Kidney tubule cell (primary cell): ENCODE measurements around the gene MPPE1.
"Not testable (repeated sequence)": the region's sequence is repeated elsewhere in the genome, so short reads cannot be mapped to it uniquely, and the experiment has no call there.

Experiments
- DNase-seq: peaks from one replicate; pipeline ENCODE4 v3.0.0-alpha.2; 2018; ENCODE audit warnings: low spot score

The MPPE1 gene

GRCh38 chr18:11857177-11857887 is 50.8 kb downstream of the MPPE1 start:
- peak; percentile 100 for DNase-seq

GRCh38 chr18:11854554-11854953 is 53.6 kb downstream of the MPPE1 start:
- not testable (repeated sequence) for DNase-seq

- DNase-seq, result peak; percentile 60
Measured at GRCh38 chr18:11851806-11852337, 56.2 kb downstream of the MPPE1 start.

GRCh38 chr18:11851146-11851805 is 56.8 kb downstream of the MPPE1 start, which contains the start of gene CHMP1B:
Gene CHMP1B (plus strand): TSS chr18:11851413. CDS start chr18:11851512, 99 bp downstream.
- peak; percentile 97 for DNase-seq

- DNase-seq, result peak; percentile 64
Measured at GRCh38 chr18:11850821-11851145, 57.3 kb downstream of the MPPE1 start.

- DNase-seq, result peak; percentile 87
Measured at GRCh38 chr18:11849841-11850634, 58.1 kb downstream of the MPPE1 start.

- no peak for DNase-seq
Measured at GRCh38 chr18:11849279-11849678, 58.8 kb downstream of the MPPE1 start.

- no peak for DNase-seq
Measured at GRCh38 chr18:11847811-11848210, 60.3 kb downstream of the MPPE1 start.

GRCh38 chr18:11845654-11846053 is 62.5 kb downstream of the MPPE1 start:
- DNase-seq, result no peak

- DNase-seq, result no peak
Measured at GRCh38 chr18:11844436-11844835, 63.7 kb downstream of the MPPE1 start.

- no peak for DNase-seq
Measured at GRCh38 chr18:11842562-11842961, 65.6 kb downstream of the MPPE1 start.

GRCh38 chr18:11840493-11840892 is 67.6 kb downstream of the MPPE1 start:
- DNase-seq, result peak; percentile 16

GRCh38 chr18:11839556-11839955 is 68.6 kb downstream of the MPPE1 start:
- DNase-seq, result no peak

- DNase-seq, result no peak
Measured at GRCh38 chr18:11834772-11835171, 73.3 kb downstream of the MPPE1 start.
